ENCODE data around the gene ITGA1. TPM values are rescaled to one million over a fixed set of nuclear protein-coding genes. Genes with fewer than 3 reads are reported as not detected.

The ITGA1 gene
- total RNA-seq, 1 donor from 2014 or later: 42.7 TPM

DNA sequence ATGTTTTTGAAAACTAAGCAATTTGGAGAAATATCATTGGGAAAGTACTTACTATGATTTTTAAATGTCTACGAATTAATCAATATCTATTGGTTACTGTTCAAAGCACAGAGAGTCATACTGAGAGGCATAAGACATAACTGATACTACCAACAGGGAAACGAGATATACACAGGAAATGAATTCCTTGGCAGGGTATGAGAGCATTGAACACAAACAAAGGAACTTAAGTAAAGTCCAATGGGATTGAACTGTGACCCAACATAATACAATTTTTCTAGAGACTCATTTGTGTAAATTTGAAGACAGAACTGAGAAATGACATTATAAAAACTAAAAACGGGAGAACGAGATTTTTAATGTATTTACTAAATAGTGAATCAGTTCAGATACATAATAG lies 1.3 kb upstream of the ITGA1 start:
- intact Hi-C loops (cut with DNase I): loop anchor here (5.0 kb wide), 1 partner anchor 131 kb away; no protein-coding TSS in a partner anchor
- H3K27ac ChIP-seq: no peak overlapping the region

DNA sequence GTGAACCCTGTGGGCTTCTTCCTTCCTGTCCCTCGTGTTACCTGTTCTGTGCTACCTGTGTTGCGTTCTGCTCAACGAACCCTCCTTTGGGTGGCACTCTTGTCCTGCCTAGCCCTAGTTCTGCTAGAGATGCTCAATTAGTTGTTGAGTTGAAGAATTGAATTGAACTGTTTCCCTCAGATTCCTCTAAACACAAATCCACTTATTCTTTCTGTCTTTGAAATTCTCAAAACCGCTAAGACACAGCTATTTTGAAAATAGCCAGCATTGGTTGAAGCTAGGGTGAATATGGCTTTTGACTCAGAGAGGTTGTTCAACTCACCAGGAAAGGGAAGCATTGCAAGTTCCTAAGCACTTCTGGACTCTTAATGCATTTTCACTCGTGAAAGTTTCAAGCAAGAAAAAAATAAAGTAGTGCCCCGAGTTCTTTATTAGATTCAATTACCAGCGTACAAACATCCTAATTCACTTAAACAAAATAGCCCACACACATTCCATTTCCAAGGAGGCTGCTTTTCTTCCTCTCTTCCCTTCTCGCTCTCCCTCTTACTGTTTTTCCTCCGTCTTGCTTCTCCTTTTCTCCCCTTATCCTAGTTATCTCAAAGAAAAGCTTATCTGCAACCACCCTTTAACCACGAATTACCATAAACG lies 642 bp upstream of the ITGA1 start:
- H3K27me3 ChIP-seq: no peaks in the 10 kb centered on the region
- H3K9me3 ChIP-seq: no peaks in the 10 kb centered on the region
- peak overlapping the region; percentile 60 to 67 for H3K4me3 ChIP-seq
- no peak for DNase-seq (ENCODE audit: extremely low spot score in 2 of 2)
- no peaks in the 10 kb centered on the region for H3K36me3 ChIP-seq
- intact Hi-C loops (cut with DNase I): loop anchor here (5.0 kb wide), 1 partner anchor 130 kb away; no protein-coding TSS in a partner anchor
- peaks cover 11% of the 10 kb centered on the region for H3K4me1 ChIP-seq
- TF ChIP-seq, protein P1, sequence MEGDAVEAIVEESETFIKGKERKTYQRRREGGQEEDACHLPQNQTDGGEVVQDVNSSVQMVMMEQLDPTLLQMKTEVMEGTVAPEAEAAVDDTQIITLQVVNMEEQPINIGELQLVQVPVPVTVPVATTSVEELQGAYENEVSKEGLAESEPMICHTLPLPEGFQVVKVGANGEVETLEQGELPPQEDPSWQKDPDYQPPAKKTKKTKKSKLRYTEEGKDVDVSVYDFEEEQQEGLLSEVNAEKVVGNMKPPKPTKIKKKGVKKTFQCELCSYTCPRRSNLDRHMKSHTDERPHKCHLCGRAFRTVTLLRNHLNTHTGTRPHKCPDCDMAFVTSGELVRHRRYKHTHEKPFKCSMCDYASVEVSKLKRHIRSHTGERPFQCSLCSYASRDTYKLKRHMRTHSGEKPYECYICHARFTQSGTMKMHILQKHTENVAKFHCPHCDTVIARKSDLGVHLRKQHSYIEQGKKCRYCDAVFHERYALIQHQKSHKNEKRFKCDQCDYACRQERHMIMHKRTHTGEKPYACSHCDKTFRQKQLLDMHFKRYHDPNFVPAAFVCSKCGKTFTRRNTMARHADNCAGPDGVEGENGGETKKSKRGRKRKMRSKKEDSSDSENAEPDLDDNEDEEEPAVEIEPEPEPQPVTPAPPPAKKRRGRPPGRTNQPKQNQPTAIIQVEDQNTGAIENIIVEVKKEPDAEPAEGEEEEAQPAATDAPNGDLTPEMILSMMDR (IDR thresholded peaks at IDR 0.05): no peak
- no peak for TF ChIP-seq POLR2AphosphoS5 (IDR thresholded peaks at IDR 0.05; ENCODE audit: insufficient read depth in 1 of 2, low read depth in 1 of 2)
- no peak for TF ChIP-seq POLR2A (IDR thresholded peaks at IDR 0.05)
- H3K27ac ChIP-seq: peak overlapping the region; percentile 89

More for the DNA sequence above, 1.3 kb upstream of the ITGA1 start:
- Histone ChIP-seq H3K27me3 (no peaks in the 10 kb centered on the region), H3K4me3 (no peak overlapping the region), H3K9me3 (no peaks in the 10 kb centered on the region), H3K4me1 (peaks cover 11% of the 10 kb centered on the region), H3K36me3 (no peaks in the 10 kb centered on the region)
- TF ChIP-seq, protein P1 (IDR thresholded peaks at IDR 0.05): no peak
- TF ChIP-seq POLR2AphosphoS5 (IDR thresholded peaks at IDR 0.05; ENCODE audit: insufficient read depth in 1 of 2, low read depth in 1 of 2) (no peak), POLR2A (IDR thresholded peaks at IDR 0.05) (no peak)
- no peak for DNase-seq (ENCODE audit: extremely low spot score in 2 of 2)

DNA sequence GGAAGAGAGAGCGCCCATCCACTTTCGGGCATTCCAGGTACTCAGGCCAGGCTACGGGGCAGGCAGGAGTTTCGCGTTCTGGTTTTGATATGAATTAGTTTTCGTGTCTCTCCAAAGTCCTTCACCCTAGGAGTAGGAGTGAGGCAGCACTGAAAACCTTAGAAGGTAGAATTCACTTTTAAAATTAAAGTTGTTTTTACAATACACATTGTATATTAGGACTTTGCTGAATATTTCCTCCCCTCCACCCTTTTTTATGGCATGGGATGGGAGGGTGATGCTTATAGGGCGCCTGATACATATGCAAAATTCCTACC lies 747 bp downstream of the ITGA1 start:
- H3K27ac ChIP-seq: peak overlapping the region; percentile 89
- H3K4me1 ChIP-seq: peaks cover 12% of the 10 kb centered on the region
- DNase-seq (ENCODE audit: extremely low spot score in 2 of 2): no peak
- H3K27me3 ChIP-seq: no peaks in the 10 kb centered on the region
- H3K9me3 ChIP-seq: no peaks in the 10 kb centered on the region
- TF ChIP-seq, protein P1 (IDR thresholded peaks at IDR 0.05): no peak
- no peak for TF ChIP-seq POLR2A (IDR thresholded peaks at IDR 0.05)
- intact Hi-C loops (cut with DNase I): loop anchor here (5.0 kb wide), 1 partner anchor 129 kb away; no protein-coding TSS in a partner anchor
- H3K4me3 ChIP-seq: peak overlapping the region; percentile 60 to 67
- no peaks in the 10 kb centered on the region for H3K36me3 ChIP-seq

DNA sequence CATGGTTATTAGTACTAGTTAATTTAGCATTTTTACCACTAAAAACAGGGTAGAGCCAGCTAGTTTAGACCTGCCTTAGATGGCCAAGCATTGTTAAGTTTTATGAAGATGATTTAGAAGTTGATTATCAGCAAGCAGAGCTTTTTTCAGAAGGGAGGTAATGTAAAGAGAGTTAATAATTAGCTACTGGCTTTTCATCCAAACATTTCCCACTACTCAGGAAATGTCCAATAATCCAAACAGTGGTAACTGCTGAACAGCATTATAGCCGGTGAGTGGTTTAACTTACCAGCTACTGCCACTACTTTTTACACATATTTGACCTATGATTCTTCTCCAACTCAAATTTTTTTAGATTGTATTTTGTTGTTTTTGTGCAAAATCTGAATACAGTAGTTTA lies 1.7 kb downstream of the ITGA1 start:
- no peak for DNase-seq (ENCODE audit: extremely low spot score in 2 of 2)
- Histone ChIP-seq H3K27ac (peak overlapping the region; percentile 89), H3K4me3 (peak overlapping the region; percentile 60 to 67), H3K9me3 (no peaks in the 10 kb centered on the region), H3K36me3 (no peaks in the 10 kb centered on the region), H3K27me3 (no peaks in the 10 kb centered on the region), H3K4me1 (peaks cover 15% of the 10 kb centered on the region)
- no peak for TF ChIP-seq POLR2AphosphoS5 (IDR thresholded peaks at IDR 0.05; ENCODE audit: insufficient read depth in 1 of 2, low read depth in 1 of 2)
- TF ChIP-seq, protein P1 (IDR thresholded peaks at IDR 0.05): no peak
- no peak for TF ChIP-seq POLR2A (IDR thresholded peaks at IDR 0.05)
- intact Hi-C loops (cut with DNase I): loop anchor here (5.0 kb wide), 1 partner anchor 128 kb away; no protein-coding TSS in a partner anchor

DNA sequence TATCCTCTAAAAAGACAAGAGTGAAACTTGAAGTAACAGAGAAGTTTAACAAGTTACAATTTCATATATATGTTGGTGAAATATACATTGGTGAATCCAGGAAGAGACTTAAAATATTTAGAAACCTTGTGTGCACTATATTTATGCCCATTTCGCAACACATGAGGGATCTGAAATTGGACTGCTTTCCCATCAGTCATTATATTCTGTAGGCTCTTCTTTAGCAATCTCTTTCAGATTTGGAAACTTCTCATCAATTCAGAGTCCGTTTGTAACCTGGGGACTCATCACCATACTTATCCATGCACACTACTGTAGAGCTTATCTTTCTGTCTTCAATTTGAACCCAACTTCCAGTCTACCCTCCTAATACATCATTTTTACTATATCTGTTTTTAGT lies 2.1 kb downstream of the ITGA1 start:
- no peaks in the 10 kb centered on the region for H3K9me3 ChIP-seq
- peak overlapping the region; percentile 60 to 67 for H3K4me3 ChIP-seq
- no peak for DNase-seq (ENCODE audit: extremely low spot score in 2 of 2)
- TF ChIP-seq POLR2A (IDR thresholded peaks at IDR 0.05) (no peak), POLR2AphosphoS5 (IDR thresholded peaks at IDR 0.05; ENCODE audit: insufficient read depth in 1 of 2, low read depth in 1 of 2) (no peak)
- TF ChIP-seq, protein P1 (IDR thresholded peaks at IDR 0.05): no peak
- peaks cover 16% of the 10 kb centered on the region for H3K4me1 ChIP-seq
- intact Hi-C loops (cut with DNase I): loop anchor here (5.0 to 10.0 kb wide), 2 partner anchors 127 to 1405 kb away; partner anchors contain the start of gene ISL1
- no peaks in the 10 kb centered on the region for H3K36me3 ChIP-seq
- H3K27ac ChIP-seq: no peak overlapping the region
- no peaks in the 10 kb centered on the region for H3K27me3 ChIP-seq

Data from vagina (tissue), 2 donors.